GM12801 (cell line): ENCODE results near the gene ODAD3.

Experiments used
- CTCF ChIP-seq: IDR thresholded peaks from one replicate; pipeline ENCODE4 v1.5.1; 2011; ENCODE audit warnings: control low read depth; ENCODE audit not compliant: insufficient read length; ENCODE audit errors: extremely low read depth

ODAD3 gene

GRCh38 chr19:11374433-11375142, 60.3 kb downstream of the ODAD3 start, which contains the start of gene SWSAP1:
SWSAP1 (plus strand) TSS chr19:11374666; CDS start chr19:11374681, 15 bp downstream.
- no peak for TF ChIP-seq CTCF

GRCh38 chr19:11373885-11374432, 61.0 kb downstream of the ODAD3 start:
- no peak for TF ChIP-seq CTCF

- no peak for TF ChIP-seq CTCF
Observed at GRCh38 chr19:11373166-11373884, 61.6 kb downstream of the ODAD3 start.

DNA sequence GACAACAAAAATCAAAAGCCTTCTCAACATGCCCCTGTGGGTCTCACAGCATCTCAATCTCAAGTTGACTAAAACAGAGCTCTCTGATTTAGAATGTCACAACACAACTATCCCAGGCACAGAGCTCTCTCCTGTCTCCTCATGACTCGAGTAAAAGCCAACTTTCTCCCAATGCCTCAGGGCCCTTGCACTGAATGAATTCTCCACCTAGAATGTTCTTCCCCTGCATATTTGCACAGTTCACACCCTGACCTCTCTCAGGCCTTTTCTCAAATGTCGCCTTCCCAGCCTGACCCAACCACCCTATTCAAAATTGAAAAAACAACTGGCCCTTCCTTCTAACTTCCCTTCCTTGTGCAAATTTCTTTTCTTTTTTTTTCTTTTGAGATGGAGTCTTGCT, 64.2 kb downstream of the ODAD3 start:
- no peak for TF ChIP-seq CTCF
